Skin epidermis (tissue), 12 donors: Measurements from ENCODE around the gene SNPH.

Experiments used
- H3K27ac ChIP-seq, 21 experiments: fragments of 200-600 bp; sonication (generic) in 11 of 21; one replicate each; pipeline ENCODE4 v1.5.0; 2020; ENCODE audit warnings: mild to moderate bottlenecking in 3 of 21, inconsistent platforms in 2 of 21, moderate library complexity in 2 of 21
- H3K4me3 ChIP-seq, 7 experiments: fragments of 200-600 bp; sonication (generic) in 2 of 7; one replicate each; pipeline ENCODE4 v1.5.0; 2020; ENCODE audit warnings: inconsistent platforms in 2 of 7, mild to moderate bottlenecking in 2 of 7, moderate library complexity in 1 of 7

Gene SNPH

GRCh38 chr20:1255675-1256074, 10.4 kb upstream of the SNPH start:
- Histone ChIP-seq H3K27ac (no peak overlapping the region), H3K4me3 (no peak overlapping the region)

- H3K27ac ChIP-seq = no peak overlapping the region
- H3K4me3 ChIP-seq = no peak overlapping the region
Observed at GRCh38 chr20:1263853-1264252, 2.2 kb upstream of the SNPH start.

GRCh38 chr20:1264727-1265126, 1.4 kb upstream of the SNPH start:
- no peak overlapping the region for H3K4me3 ChIP-seq
- H3K27ac ChIP-seq = no peak overlapping the region

- peak overlapping the region in 10 of 21 experiments; percentile 14 to 67 (median 58) for H3K27ac ChIP-seq
Observed at GRCh38 chr20:1265226-1265915, 723 bp upstream of the SNPH start.

GRCh38 chr20:1265916-1266166, 253 bp upstream of the SNPH start:
- Histone ChIP-seq H3K4me3 (peak overlapping the region; percentile 59 to 83 (median 74)), H3K27ac (peak overlapping the region in 10 of 21 experiments; percentile 14 to 67 (median 58))

More at GRCh38 chr20:1265226-1265915, 723 bp upstream of the SNPH start:
- peak overlapping the region in 6 of 7 experiments; percentile 59 to 83 (median 74) for H3K4me3 ChIP-seq

GRCh38 chr20:1267161-1267560, 1.1 kb downstream of the SNPH start:
- Histone ChIP-seq H3K27ac (peak overlapping the region in 1 of 21 experiments; percentile 73), H3K4me3 (peak overlapping the region in 2 of 7 experiments; percentile 76 to 79)

- H3K27ac ChIP-seq = no peak overlapping the region
- no peak overlapping the region for H3K4me3 ChIP-seq
Observed at GRCh38 chr20:1267809-1268374, 1.8 kb downstream of the SNPH start.

GRCh38 chr20:1269235-1269634, 3.1 kb downstream of the SNPH start:
- Histone ChIP-seq H3K4me3 (no peak overlapping the region), H3K27ac (no peak overlapping the region)

- Histone ChIP-seq H3K4me3 (no peak overlapping the region), H3K27ac (no peak overlapping the region)
Observed at GRCh38 chr20:1269850-1270249, 3.8 kb downstream of the SNPH start.

GRCh38 chr20:1272368-1273100, 6.4 kb downstream of the SNPH start:
- H3K4me3 ChIP-seq = no peak overlapping the region
- no peak overlapping the region for H3K27ac ChIP-seq

GRCh38 chr20:1273366-1273765, 7.3 kb downstream of the SNPH start:
- H3K4me3 ChIP-seq = no peak overlapping the region
- no peak overlapping the region for H3K27ac ChIP-seq

GRCh38 chr20:1274485-1275311, 8.6 kb downstream of the SNPH start:
- H3K4me3 ChIP-seq = no peak overlapping the region
- H3K27ac ChIP-seq = no peak overlapping the region

GRCh38 chr20:1275919-1276318, 9.8 kb downstream of the SNPH start:
- H3K4me3 ChIP-seq = no peak overlapping the region
- no peak overlapping the region for H3K27ac ChIP-seq

- Histone ChIP-seq H3K4me3 (no peak overlapping the region), H3K27ac (no peak overlapping the region)
Observed at GRCh38 chr20:1277529-1278322, 11.6 kb downstream of the SNPH start.

- no peak overlapping the region for H3K27ac ChIP-seq
- no peak overlapping the region for H3K4me3 ChIP-seq
Observed at GRCh38 chr20:1278993-1279392, 12.9 kb downstream of the SNPH start.

- no peak overlapping the region for H3K27ac ChIP-seq
Observed at GRCh38 chr20:1280195-1281102, 14.4 kb downstream of the SNPH start.

GRCh38 chr20:1281279-1282057, 15.4 kb downstream of the SNPH start:
- no peak overlapping the region for H3K27ac ChIP-seq
- no peak overlapping the region for H3K4me3 ChIP-seq

More at GRCh38 chr20:1280195-1281102, 14.4 kb downstream of the SNPH start:
- no peak overlapping the region for H3K4me3 ChIP-seq

- Histone ChIP-seq H3K27ac (no peak overlapping the region), H3K4me3 (no peak overlapping the region)
Observed at GRCh38 chr20:1282966-1283365, 16.9 kb downstream of the SNPH start.
